HepG2 (cell line): ENCODE results near the gene TNFRSF6B. TPM values are rescaled to one million over a fixed set of nuclear protein-coding genes. Genes with fewer than 3 reads are reported as not detected.

Experiments
- FOXK2 ChIP-seq: fragments of 450-650 bp; IDR thresholded peaks from 2 replicates; pipeline ENCODE4 v1.6.1; 2016
- MIXL1 ChIP-seq: IDR thresholded peaks from 2 replicates; pipeline ENCODE4 v1.6.1; 2016
- NFATC3 ChIP-seq: sonication (generic); formaldehyde crosslinking; IDR thresholded peaks from 2 replicates; pipeline ENCODE4 v1.5.1; 2020; ENCODE audit warnings: mild to moderate bottlenecking, missing genetic modification reagents
- ZKSCAN1 ChIP-seq: fragments of 150-350 bp; IDR thresholded peaks from 2 replicates; pipeline ENCODE4 v1.6.1; 2014; ENCODE audit warnings: low read length
- ZKSCAN8 ChIP-seq: IDR thresholded peaks from 2 replicates; pipeline ENCODE4 v1.6.1; 2016; ENCODE audit warnings: borderline replicate concordance, missing genetic modification reagents, missing compliant biosample characterization
- ZNF264 ChIP-seq: sonication (generic); formaldehyde crosslinking; IDR thresholded peaks from 2 replicates; pipeline ENCODE4 v1.4.0; 2020; ENCODE audit warnings: missing genetic modification reagents
- polyA plus RNA-seq, 8 experiments: library from polyadenylated mRNA; depleted of rRNA in 3 of 8; stranded (reverse) in 7 of 8; unstranded in 1 of 8; fragments of >200 nt; fragmentation: Illumina TruSeq in 4 of 8; extraction: Trizol in 4 of 8; gene quantifications; 2 replicates each; pipeline versions ENCODE4 v1.2.1 to v1.2.3, GENCODE V29; 2011 to 2016; ENCODE audit warnings: low read depth in 4 of 8, missing spikeins in 1 of 8, mixed read lengths in 1 of 8; ENCODE audit not compliant: insufficient read depth in 1 of 8
- total RNA-seq, 5 experiments: library from RNA; depleted of rRNA; stranded (reverse); fragments of >200 nt; fragmentation: Illumina TruSeq; extraction: Trizol; gene quantifications; 2 replicates each; pipeline ENCODE4 v1.2.3, GENCODE V29; 2016; ENCODE audit warnings: low read depth in 1 of 5
- TF ChIP-seq, protein P1 (sequence below), 2 experiments: sonication (generic) in 1 of 2; formaldehyde crosslinking in 1 of 2; IDR thresholded peaks; 2 replicates each; pipeline versions ENCODE4 v1.6.1 to v1.9.0; 2014 to 2022; ENCODE audit warnings: antibody characterized with exemption in 1 of 2, borderline replicate concordance in 1 of 2, inconsistent platforms in 1 of 2, low read depth in 1 of 2, missing genetic modification reagents in 1 of 2
- TF ChIP-seq, protein P2 (sequence below): sonication (generic); formaldehyde crosslinking; IDR thresholded peaks from 2 replicates; pipeline ENCODE4 v1.5.1; 2020; ENCODE audit warnings: mild to moderate bottlenecking, missing genetic modification reagents, moderate library complexity
- TF ChIP-seq, protein P3 (sequence below): sonication (generic); formaldehyde crosslinking; IDR thresholded peaks from 2 replicates; pipeline ENCODE4 v1.5.1; 2020; ENCODE audit warnings: missing genetic modification reagents, mild to moderate bottlenecking, borderline replicate concordance
- TF ChIP-seq, protein P4 (sequence below): sonication (generic); formaldehyde crosslinking; IDR thresholded peaks from 2 replicates; pipeline ENCODE4 v1.4.0; 2020; ENCODE audit warnings: mild to moderate bottlenecking, missing genetic modification reagents, borderline replicate concordance

TNFRSF6B gene
- total and polyA plus RNA-seq, 2 of the 13 experiments (the other 11 are each of a cell fraction or from before 2014, with no cell fraction given) = 0.24 TPM; not detected in 1

DNA sequence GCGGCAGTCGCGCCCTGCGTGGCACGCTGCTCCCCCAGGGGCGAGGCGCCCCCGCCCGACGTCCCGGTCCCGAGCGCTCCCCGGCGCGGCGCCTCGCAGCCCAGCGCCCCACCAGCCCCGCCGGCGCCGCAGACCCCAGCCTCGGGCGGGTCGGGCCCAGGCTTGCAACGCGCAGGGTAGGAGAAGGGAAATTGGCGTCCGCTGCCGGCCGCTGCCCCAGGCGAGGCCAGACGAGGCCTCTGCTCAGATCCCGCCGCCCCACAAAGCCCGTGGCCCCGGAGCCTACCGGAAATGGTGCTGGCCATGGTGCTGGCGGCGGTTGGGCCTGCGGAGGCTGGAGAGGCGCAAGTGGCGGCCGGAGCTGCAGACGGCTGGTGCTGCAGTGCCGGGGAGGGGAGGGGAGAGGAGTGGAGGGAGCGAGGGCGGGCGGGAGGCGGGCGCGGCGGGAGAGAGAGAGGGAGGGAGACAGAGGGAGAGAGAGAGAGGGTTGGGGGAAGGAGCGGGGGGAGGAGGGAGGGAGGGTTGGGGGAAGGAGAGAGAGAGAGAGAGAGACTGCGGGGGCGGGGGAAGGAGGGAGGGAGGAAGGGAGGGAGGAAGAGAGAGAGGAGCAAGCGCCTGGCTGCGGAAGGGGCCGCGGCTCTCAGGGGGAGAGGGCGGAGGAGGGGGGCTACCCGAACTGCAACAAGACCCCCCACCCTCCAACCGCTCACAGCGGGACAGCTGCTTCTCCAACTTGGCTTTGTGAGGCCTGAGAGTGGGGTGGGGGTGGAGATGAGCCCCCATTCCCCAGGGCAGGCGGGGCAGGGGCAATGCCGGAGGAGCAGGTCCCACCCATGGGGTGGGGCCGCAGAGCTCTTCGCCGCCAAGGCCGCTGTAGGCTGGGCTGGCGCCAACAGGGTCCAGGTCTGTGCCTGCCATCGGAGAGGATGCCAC is 43.1 kb upstream of the TNFRSF6B start, which contains the start of gene STMN3 (continued):
- TF ChIP-seq, protein P1, sequence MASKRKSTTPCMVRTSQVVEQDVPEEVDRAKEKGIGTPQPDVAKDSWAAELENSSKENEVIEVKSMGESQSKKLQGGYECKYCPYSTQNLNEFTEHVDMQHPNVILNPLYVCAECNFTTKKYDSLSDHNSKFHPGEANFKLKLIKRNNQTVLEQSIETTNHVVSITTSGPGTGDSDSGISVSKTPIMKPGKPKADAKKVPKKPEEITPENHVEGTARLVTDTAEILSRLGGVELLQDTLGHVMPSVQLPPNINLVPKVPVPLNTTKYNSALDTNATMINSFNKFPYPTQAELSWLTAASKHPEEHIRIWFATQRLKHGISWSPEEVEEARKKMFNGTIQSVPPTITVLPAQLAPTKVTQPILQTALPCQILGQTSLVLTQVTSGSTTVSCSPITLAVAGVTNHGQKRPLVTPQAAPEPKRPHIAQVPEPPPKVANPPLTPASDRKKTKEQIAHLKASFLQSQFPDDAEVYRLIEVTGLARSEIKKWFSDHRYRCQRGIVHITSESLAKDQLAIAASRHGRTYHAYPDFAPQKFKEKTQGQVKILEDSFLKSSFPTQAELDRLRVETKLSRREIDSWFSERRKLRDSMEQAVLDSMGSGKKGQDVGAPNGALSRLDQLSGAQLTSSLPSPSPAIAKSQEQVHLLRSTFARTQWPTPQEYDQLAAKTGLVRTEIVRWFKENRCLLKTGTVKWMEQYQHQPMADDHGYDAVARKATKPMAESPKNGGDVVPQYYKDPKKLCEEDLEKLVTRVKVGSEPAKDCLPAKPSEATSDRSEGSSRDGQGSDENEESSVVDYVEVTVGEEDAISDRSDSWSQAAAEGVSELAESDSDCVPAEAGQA (IDR thresholded peaks at IDR 0.05; ENCODE audit: low read depth) = peak; percentile 71; the same call in 1 of the 2 replicates
- TF ChIP-seq, protein P1 (CRISPR knock-in tag; IDR thresholded peaks at IDR 0.05; ENCODE audit: borderline replicate concordance) = peak; percentile 97; the same call in 1 of the 2 replicates
- TF ChIP-seq, protein P2, sequence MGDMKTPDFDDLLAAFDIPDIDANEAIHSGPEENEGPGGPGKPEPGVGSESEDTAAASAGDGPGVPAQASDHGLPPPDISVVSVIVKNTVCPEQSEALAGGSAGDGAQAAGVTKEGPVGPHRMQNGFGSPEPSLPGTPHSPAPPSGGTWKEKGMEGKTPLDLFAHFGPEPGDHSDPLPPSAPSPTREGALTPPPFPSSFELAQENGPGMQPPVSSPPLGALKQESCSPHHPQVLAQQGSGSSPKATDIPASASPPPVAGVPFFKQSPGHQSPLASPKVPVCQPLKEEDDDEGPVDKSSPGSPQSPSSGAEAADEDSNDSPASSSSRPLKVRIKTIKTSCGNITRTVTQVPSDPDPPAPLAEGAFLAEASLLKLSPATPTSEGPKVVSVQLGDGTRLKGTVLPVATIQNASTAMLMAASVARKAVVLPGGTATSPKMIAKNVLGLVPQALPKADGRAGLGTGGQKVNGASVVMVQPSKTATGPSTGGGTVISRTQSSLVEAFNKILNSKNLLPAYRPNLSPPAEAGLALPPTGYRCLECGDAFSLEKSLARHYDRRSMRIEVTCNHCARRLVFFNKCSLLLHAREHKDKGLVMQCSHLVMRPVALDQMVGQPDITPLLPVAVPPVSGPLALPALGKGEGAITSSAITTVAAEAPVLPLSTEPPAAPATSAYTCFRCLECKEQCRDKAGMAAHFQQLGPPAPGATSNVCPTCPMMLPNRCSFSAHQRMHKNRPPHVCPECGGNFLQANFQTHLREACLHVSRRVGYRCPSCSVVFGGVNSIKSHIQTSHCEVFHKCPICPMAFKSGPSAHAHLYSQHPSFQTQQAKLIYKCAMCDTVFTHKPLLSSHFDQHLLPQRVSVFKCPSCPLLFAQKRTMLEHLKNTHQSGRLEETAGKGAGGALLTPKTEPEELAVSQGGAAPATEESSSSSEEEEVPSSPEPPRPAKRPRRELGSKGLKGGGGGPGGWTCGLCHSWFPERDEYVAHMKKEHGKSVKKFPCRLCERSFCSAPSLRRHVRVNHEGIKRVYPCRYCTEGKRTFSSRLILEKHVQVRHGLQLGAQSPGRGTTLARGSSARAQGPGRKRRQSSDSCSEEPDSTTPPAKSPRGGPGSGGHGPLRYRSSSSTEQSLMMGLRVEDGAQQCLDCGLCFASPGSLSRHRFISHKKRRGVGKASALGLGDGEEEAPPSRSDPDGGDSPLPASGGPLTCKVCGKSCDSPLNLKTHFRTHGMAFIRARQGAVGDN = peak; percentile 73
- TF ChIP-seq NFATC3 (CRISPR knock-in tag) (peak; percentile 87; the same call in 1 of the 2 replicates), ZKSCAN8 (CRISPR knock-in tag) (peak; percentile 93), MIXL1 (CRISPR knock-in tag) (peak; percentile 97), ZKSCAN1 (no peak), FOXK2 (no peak), ZNF264 (CRISPR knock-in tag) (peak; percentile 95)
- TF ChIP-seq, protein P3, sequence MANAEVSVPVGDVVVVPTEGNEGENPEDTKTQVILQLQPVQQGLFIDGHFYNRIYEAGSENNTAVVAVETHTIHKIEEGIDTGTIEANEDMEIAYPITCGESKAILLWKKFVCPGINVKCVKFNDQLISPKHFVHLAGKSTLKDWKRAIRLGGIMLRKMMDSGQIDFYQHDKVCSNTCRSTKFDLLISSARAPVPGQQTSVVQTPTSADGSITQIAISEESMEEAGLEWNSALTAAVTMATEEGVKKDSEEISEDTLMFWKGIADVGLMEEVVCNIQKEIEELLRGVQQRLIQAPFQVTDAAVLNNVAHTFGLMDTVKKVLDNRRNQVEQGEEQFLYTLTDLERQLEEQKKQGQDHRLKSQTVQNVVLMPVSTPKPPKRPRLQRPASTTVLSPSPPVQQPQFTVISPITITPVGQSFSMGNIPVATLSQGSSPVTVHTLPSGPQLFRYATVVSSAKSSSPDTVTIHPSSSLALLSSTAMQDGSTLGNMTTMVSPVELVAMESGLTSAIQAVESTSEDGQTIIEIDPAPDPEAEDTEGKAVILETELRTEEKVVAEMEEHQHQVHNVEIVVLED (CRISPR knock-in tag) = peak; percentile 58; the same call in 1 of the 2 replicates
- TF ChIP-seq, protein P4, sequence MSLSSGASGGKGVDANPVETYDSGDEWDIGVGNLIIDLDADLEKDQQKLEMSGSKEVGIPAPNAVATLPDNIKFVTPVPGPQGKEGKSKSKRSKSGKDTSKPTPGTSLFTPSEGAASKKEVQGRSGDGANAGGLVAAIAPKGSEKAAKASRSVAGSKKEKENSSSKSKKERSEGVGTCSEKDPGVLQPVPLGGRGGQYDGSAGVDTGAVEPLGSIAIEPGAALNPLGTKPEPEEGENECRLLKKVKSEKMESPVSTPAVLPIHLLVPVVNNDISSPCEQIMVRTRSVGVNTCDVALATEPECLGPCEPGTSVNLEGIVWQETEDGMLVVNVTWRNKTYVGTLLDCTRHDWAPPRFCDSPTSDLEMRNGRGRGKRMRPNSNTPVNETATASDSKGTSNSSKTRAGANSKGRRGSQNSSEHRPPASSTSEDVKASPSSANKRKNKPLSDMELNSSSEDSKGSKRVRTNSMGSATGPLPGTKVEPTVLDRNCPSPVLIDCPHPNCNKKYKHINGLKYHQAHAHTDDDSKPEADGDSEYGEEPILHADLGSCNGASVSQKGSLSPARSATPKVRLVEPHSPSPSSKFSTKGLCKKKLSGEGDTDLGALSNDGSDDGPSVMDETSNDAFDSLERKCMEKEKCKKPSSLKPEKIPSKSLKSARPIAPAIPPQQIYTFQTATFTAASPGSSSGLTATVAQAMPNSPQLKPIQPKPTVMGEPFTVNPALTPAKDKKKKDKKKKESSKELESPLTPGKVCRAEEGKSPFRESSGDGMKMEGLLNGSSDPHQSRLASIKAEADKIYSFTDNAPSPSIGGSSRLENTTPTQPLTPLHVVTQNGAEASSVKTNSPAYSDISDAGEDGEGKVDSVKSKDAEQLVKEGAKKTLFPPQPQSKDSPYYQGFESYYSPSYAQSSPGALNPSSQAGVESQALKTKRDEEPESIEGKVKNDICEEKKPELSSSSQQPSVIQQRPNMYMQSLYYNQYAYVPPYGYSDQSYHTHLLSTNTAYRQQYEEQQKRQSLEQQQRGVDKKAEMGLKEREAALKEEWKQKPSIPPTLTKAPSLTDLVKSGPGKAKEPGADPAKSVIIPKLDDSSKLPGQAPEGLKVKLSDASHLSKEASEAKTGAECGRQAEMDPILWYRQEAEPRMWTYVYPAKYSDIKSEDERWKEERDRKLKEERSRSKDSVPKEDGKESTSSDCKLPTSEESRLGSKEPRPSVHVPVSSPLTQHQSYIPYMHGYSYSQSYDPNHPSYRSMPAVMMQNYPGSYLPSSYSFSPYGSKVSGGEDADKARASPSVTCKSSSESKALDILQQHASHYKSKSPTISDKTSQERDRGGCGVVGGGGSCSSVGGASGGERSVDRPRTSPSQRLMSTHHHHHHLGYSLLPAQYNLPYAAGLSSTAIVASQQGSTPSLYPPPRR (CRISPR knock-in tag) = peak; percentile 78
